Large intestine (tissue), 3 donors: ENCODE data around the gene SLC44A2. TPM values are rescaled to one million over a fixed set of nuclear protein-coding genes. Genes with fewer than 3 reads are reported as not detected.
A peak's percentile ranks its signal among the peaks of the same experiment; 100 is the strongest.

ENCODE experiments used
- DNase-seq, 2 donors: peaks; one replicate each; pipeline versions ENCODE4 v3.0.0 to v3.0.0-alpha.2; 2013
- H3K27ac ChIP-seq: one replicate; pipeline ENCODE4 v1.5.1; 2013; ENCODE audit warnings: low read length
- H3K27me3 ChIP-seq: 2 replicates; pipeline ENCODE4 v1.6.1; 2013; ENCODE audit warnings: low read length; ENCODE audit not compliant: control insufficient read depth, insufficient read depth
- H3K36me3 ChIP-seq: 2 replicates; pipeline ENCODE4 v1.6.1; 2013; ENCODE audit warnings: low read length; ENCODE audit not compliant: control insufficient read depth, insufficient read depth
- H3K4me1 ChIP-seq: one replicate; pipeline ENCODE4 v1.6.1; 2013; ENCODE audit warnings: low read length; ENCODE audit not compliant: control insufficient read depth, insufficient read depth
- H3K4me3 ChIP-seq: one replicate; pipeline ENCODE4 v1.5.1; 2013; ENCODE audit warnings: low read length
- H3K9me3 ChIP-seq: one replicate; pipeline ENCODE4 v1.6.1; 2013; ENCODE audit warnings: mild to moderate bottlenecking, low read depth, low read length, moderate library complexity; ENCODE audit not compliant: control insufficient read depth
- WGBS: methylation state at CpG from one replicate; pipeline ENCODE4 v1.1.5; 2013; ENCODE audit warnings: low lambda C conversion rate; ENCODE audit not compliant: insufficient coverage; 5-methylcytosine and 5-hydroxymethylcytosine counted together
- polyA plus RNA-seq: library from polyadenylated mRNA; unstranded; fragments of 120-200 nt; gene quantifications from one replicate; pipeline ENCODE4 v1.2.1, GENCODE V29; 2013

Gene SLC44A2
- polyA plus RNA-seq, 1 donor = 30.0 TPM

DNA sequence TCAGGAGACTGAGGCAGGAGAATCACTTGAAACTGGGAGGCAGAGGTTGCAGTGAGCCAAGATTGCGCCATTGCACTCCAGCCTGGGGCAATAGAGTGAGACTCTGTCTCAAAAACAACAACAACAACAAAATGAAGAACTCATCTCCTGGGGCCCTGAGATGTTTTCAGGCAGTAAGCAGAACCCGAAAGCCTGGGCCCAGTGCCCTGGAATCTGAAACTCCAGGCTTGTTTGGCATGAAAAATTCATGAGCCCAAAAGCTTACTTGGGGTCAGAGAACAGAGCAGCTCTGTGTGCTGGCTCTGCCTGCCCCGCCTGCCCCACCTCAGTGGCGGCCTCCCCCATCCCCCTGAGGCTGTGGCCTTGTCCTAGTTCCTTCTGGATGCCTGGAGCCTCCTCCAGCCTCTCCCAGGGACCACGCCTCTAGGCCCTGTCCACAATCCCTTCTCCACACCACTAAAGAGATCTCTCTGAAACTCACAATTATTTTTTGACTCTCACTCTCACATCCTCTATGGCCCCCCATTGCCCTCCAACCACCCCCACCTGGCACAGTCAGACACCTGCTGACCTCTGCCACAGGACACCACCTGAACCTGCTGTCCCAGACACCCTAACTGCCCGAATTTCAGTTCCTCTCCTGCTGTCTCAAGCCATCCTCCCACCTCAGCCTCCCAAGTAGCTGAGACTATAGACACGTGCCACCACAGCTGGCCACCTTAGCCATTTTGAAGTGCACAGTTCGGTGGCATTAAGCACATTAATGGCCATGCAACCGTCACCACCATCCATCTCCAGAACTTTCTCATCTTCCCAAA is 31.3 kb upstream of the SLC44A2 start:
- Histone ChIP-seq H3K36me3 (no peaks in the 10 kb centered on the region), H3K4me3 (no peak overlapping the region), H3K4me1 (no peaks in the 10 kb centered on the region), H3K27ac (no peak overlapping the region), H3K27me3 (no peaks in the 10 kb centered on the region), H3K9me3 (no peaks in the 10 kb centered on the region)
- 100% methylated on average over 1 of the region's 9 CpGs for WGBS
- DNase-seq = no peak

DNA sequence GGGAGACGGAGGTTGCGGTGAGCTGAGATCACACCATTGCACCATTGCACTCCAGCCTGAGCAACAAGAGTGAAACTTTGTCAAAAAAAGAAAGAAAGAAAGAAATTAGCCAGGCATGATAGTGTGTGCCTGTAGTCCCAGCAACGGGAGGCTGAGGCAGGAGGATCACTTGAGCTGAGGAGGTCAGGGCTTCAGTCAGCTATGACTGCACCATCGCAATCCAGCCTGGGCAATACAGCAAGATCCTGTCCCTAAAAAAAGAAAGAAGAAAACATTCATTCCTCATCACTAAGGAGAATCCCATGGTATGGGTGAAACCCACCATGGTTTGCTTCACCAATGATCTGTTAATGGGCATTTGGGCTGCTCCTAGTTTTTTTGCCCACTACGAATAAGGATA is 25.2 kb upstream of the SLC44A2 start:
- 100% methylated on average over 1 of the region's 5 CpGs for WGBS
- H3K36me3 ChIP-seq = no peaks in the 10 kb centered on the region
- H3K27ac ChIP-seq = no peak overlapping the region
- no peak for DNase-seq
- H3K27me3 ChIP-seq = peaks cover 15% of the 10 kb centered on the region
- H3K4me3 ChIP-seq = no peak overlapping the region
- peaks cover 4% of the 10 kb centered on the region for H3K9me3 ChIP-seq
- H3K4me1 ChIP-seq = peaks cover 2% of the 10 kb centered on the region

DNA sequence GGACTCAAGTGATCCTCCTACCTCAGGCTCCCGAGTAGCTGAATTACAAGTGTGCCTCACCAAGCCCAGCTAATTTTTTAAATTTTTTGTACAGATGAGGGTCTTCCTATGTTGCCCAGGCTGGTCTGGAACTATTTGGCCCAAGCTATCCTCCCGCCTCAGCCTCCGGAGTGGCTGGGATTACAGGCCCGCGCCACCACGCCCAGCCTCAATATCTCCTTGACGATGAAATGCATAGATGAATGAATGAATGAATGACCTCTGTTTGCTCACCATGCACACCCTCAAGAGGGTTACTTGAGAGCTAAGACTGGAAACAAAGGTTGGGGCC is 23.4 kb upstream of the SLC44A2 start:
- Histone ChIP-seq H3K4me1 (peaks cover 2% of the 10 kb centered on the region), H3K9me3 (peaks cover 4% of the 10 kb centered on the region), H3K27me3 (peaks cover 15% of the 10 kb centered on the region), H3K4me3 (no peak overlapping the region), H3K36me3 (no peaks in the 10 kb centered on the region), H3K27ac (no peak overlapping the region)
- DNase-seq = no peak
- WGBS = no CpG with 5 or more reads among the region's 7 CpGs

DNA sequence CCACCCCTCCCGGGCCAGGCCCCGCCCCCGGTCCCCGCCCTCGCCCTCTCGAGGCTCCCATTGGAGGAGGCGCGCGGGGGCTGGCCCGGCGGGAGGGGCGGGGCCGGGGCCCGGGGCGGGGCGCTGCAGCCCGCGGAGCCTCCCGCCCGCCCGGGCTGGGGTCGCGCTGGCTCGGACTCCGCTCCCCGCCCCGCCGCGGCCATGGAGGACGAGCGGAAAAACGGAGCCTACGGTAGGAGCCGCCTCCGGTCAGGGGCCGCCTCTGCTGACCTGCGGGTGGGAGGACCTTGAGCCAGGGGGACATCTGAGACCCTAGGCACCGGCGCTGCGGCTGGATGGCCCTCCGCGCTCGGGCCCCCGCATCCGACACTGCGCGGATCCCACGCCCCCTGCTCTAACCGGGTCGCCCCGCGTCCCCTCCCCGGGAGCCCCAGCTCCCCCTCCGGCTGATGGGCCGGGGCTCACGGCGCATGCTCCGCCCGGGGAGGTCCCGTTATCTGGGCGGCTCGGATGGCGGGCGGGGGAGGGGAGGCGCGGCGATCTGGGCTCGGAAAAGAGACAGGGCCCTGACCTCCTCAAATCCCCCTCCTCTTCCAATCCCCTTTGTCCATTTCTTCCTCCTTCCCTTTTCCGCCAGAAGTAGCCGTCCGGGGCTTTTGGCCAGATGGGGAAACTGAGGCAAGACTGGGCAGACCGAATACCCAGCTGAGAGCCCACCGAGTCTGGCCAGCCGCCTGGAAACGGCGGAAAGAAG is 22.8 kb upstream of the SLC44A2 start:
- no peaks in the 10 kb centered on the region for H3K36me3 ChIP-seq
- H3K9me3 ChIP-seq = peaks cover 4% of the 10 kb centered on the region
- DNase-seq = peak; percentile 37 to 47
- peaks cover 2% of the 10 kb centered on the region for H3K4me1 ChIP-seq
- peak overlapping the region; percentile 48 for H3K4me3 ChIP-seq
- H3K27me3 ChIP-seq = peaks cover 15% of the 10 kb centered on the region
- no CpG with 5 or more reads among the region's 76 CpGs for WGBS
- peak overlapping the region; percentile 39 for H3K27ac ChIP-seq

DNA sequence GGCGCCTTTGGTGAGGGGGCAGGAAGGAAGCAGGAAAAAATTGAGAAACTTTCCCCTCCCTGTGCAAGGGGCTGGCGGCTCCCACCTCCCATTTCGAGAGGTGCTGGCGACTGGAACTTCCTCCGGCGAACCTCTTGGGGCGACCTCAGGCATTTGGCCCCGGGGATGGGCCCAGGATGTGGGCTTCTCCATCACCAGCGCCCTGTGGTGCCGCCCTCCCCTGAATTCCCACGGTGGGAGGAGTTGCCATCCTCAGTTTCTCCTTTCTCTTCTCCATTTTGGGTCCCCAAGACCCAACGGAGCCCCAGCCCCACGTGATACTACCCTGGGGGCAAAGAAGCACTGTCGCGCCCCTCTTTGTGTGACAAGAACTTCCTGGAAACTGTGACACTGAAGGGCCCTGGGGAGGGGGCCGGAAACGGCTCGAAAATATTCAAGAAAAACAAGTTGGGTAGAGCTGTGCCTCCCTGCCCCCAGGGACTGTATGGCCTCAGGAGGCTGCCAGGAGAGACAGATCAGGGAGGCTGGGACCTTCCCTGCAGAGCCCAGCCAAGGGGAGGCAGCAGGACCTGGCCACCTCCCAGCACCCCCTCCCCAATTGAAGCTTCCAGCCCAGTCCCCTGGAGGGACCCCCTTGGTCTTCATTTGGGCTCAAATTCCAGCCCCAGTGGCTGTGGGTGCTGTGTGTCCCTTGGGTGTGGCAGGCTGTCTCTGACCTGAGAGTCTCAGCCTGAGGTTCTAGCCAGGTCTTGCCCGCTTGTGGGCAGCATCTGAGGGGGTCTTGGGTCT is 22.1 kb upstream of the SLC44A2 start:
- WGBS = 80% methylated on average over 1 of the region's 19 CpGs
- peak; percentile 26 to 40 for DNase-seq
- Histone ChIP-seq H3K4me3 (peak overlapping the region; percentile 48), H3K27me3 (peaks cover 15% of the 10 kb centered on the region), H3K36me3 (no peaks in the 10 kb centered on the region), H3K4me1 (peaks cover 2% of the 10 kb centered on the region), H3K27ac (peak overlapping the region; percentile 40), H3K9me3 (peaks cover 4% of the 10 kb centered on the region)

DNA sequence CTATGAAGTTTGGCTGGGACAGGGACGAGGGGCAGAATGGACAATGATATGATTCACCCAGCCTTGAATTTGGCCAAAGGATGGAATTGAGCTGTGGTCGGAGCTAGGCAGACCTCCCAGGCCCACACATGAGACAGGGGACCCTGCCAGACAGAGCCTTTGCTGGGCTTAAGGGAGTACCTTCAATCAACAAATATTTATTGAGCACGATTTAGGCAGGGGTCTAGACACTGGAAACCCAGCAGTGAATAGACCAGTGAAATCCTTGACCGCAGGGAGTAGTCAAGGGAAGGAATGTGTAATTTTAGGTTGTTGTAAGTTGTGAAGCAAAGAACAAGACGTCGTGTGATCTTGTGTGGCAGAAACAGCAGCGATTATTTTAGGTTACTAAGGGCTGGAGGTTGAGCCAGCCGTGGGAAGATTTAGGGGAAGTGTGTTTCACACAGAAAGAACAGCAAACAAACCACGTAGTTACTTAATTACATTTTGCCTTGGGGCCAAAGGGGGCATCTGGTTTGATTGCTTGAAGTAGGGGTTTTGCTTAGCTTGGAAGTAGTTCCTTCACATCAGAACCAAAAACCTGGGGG is 21.4 kb upstream of the SLC44A2 start:
- Histone ChIP-seq H3K4me1 (peaks cover 2% of the 10 kb centered on the region), H3K27ac (peak overlapping the region; percentile 40)
- WGBS = 33% methylated on average over 3 of the region's 9 CpGs

DNA sequence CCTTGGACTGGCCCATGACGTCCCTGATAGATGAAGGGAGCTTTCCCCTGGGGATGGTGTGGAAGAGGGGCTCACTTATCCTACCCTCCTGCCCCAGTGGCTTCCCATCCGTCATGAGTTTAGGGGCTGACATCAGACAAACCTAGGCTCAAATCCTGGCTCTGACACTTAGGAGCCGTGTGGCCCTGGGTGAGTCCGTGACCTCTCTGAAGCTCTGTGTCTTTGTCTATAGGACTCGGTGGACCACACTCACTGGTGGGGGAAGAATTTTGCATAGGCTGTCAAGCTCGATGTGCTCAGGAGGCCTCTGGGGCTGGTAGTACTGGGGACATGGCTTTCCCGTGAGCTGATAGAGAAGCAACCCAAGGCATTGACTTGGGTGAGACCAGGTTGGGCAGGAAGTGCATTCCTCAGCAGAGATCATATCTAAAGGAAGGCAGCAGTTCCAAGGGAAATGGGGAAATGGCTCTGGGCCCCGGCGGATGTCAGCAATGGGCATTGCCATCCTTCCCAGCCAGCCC is 20.8 kb upstream of the SLC44A2 start:
- Histone ChIP-seq H3K27ac (no peak overlapping the region), H3K27me3 (peaks cover 15% of the 10 kb centered on the region), H3K4me3 (no peak overlapping the region), H3K9me3 (peaks cover 4% of the 10 kb centered on the region), H3K4me1 (peaks cover 2% of the 10 kb centered on the region), H3K36me3 (no peaks in the 10 kb centered on the region)
- no peak for DNase-seq
- no CpG with 5 or more reads among the region's 9 CpGs for WGBS

More for the DNA sequence above, 21.4 kb upstream of the SLC44A2 start:
- H3K9me3 ChIP-seq = peaks cover 4% of the 10 kb centered on the region
- peaks cover 15% of the 10 kb centered on the region for H3K27me3 ChIP-seq
- DNase-seq = no peak
- no peaks in the 10 kb centered on the region for H3K36me3 ChIP-seq
- H3K4me3 ChIP-seq = no peak overlapping the region

DNA sequence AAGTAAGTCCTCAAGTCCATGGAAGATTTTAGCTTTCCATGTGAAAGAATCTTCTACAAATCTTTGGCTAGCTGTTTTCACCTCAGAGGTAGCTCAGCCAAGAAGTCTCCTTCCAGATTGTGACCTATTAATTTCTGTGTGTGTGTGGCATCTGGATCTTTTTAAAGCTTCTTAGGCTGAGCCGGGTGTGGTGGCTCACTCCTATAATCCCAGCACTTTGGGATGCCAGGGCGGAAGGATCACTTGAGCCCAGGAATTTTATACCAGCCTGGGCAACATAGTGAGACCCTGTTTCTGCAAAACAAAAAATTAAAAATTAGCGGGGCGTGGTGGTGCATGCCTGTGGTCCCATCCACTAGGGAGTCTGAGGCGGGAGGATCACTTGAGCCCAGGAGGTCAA is 13.4 kb upstream of the SLC44A2 start:
- WGBS = no CpG with 5 or more reads among the region's 5 CpGs
- Histone ChIP-seq H3K4me1 (no peaks in the 10 kb centered on the region), H3K27ac (no peak overlapping the region)

DNA sequence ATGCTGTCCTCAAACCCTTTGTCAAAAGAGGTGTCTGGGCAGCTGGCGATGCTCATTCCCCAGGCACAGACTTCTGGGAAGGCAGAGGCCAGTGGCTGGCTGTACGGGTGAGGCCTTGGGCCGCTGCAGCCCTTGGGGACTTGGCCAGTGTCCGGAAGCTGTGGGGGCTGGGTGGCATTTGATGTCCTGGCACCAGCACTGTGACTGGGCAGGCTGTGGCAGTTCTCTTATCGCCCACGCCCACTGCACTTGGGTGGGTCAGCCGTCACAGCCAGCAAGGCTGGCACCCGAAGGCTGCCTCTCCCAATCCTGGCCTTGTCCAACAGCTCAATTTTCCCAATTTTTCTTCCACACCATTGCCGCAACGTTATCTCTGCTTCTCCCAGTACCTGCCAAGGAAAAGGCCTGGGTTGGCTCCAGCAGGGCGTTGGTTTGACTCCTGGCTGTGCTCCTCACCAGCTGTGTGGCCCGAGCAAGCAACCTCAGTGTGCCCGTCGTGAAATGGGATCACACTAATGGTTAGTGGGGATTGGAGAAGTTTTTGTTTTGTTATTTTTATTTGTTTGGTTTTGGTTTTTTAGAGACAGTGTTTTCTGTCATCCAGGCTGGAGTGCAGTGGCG is 12.7 kb upstream of the SLC44A2 start:
- no peaks in the 10 kb centered on the region for H3K9me3 ChIP-seq
- no peaks in the 10 kb centered on the region for H3K4me1 ChIP-seq
- H3K27ac ChIP-seq = no peak overlapping the region
- no peaks in the 10 kb centered on the region for H3K27me3 ChIP-seq
- H3K36me3 ChIP-seq = no peaks in the 10 kb centered on the region
- DNase-seq = no peak
- no peak overlapping the region for H3K4me3 ChIP-seq
- 82% methylated on average over 2 of the region's 15 CpGs for WGBS

More for the DNA sequence above, 13.4 kb upstream of the SLC44A2 start:
- Histone ChIP-seq H3K9me3 (no peaks in the 10 kb centered on the region), H3K4me3 (no peak overlapping the region), H3K27me3 (no peaks in the 10 kb centered on the region), H3K36me3 (no peaks in the 10 kb centered on the region)
- no peak for DNase-seq
